ENCODE measurements around the gene SRC.

Gene SRC

GRCh38 chr20:37308086-37309050 lies 37.6 kb upstream of the SRC start:
- TF ChIP-seq POLR2AphosphoS5 (IDR thresholded peaks at IDR 0.05; ENCODE audit: low read depth, low read length) (no peak), SIN3A (IDR thresholded peaks at IDR 0.05; ENCODE audit: borderline replicate concordance, insufficient read depth, low read length) (no peak), TAF1 (IDR thresholded peaks at IDR 0.05; ENCODE audit: borderline replicate concordance, insufficient read depth, low read length) (no peak), FOXP2 (optimal IDR thresholded peaks at IDR 0.05; ENCODE audit: borderline replicate concordance, extremely low read depth, extremely low read length, insufficient read depth) (no peak)
- TF ChIP-seq, protein P1, sequence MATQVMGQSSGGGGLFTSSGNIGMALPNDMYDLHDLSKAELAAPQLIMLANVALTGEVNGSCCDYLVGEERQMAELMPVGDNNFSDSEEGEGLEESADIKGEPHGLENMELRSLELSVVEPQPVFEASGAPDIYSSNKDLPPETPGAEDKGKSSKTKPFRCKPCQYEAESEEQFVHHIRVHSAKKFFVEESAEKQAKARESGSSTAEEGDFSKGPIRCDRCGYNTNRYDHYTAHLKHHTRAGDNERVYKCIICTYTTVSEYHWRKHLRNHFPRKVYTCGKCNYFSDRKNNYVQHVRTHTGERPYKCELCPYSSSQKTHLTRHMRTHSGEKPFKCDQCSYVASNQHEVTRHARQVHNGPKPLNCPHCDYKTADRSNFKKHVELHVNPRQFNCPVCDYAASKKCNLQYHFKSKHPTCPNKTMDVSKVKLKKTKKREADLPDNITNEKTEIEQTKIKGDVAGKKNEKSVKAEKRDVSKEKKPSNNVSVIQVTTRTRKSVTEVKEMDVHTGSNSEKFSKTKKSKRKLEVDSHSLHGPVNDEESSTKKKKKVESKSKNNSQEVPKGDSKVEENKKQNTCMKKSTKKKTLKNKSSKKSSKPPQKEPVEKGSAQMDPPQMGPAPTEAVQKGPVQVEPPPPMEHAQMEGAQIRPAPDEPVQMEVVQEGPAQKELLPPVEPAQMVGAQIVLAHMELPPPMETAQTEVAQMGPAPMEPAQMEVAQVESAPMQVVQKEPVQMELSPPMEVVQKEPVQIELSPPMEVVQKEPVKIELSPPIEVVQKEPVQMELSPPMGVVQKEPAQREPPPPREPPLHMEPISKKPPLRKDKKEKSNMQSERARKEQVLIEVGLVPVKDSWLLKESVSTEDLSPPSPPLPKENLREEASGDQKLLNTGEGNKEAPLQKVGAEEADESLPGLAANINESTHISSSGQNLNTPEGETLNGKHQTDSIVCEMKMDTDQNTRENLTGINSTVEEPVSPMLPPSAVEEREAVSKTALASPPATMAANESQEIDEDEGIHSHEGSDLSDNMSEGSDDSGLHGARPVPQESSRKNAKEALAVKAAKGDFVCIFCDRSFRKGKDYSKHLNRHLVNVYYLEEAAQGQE (IDR thresholded peaks at IDR 0.05; ENCODE audit: insufficient read depth in 1 of 2, low read depth in 2 of 2, low read length in 2 of 2) = no peak

GRCh38 chr20:37309290-37309689 lies 36.6 kb upstream of the SRC start:
- TF ChIP-seq, protein P1 (IDR thresholded peaks at IDR 0.05; ENCODE audit: insufficient read depth in 1 of 2, low read depth in 2 of 2, low read length in 2 of 2) = no peak
- TF ChIP-seq SIN3A (IDR thresholded peaks at IDR 0.05; ENCODE audit: borderline replicate concordance, insufficient read depth, low read length) = no peak
- no peak for TF ChIP-seq TAF1 (IDR thresholded peaks at IDR 0.05; ENCODE audit: borderline replicate concordance, insufficient read depth, low read length)
- no peak for TF ChIP-seq POLR2AphosphoS5 (IDR thresholded peaks at IDR 0.05; ENCODE audit: low read depth, low read length)
- TF ChIP-seq FOXP2 (optimal IDR thresholded peaks at IDR 0.05; ENCODE audit: borderline replicate concordance, extremely low read depth, extremely low read length, insufficient read depth) = no peak

DNA sequence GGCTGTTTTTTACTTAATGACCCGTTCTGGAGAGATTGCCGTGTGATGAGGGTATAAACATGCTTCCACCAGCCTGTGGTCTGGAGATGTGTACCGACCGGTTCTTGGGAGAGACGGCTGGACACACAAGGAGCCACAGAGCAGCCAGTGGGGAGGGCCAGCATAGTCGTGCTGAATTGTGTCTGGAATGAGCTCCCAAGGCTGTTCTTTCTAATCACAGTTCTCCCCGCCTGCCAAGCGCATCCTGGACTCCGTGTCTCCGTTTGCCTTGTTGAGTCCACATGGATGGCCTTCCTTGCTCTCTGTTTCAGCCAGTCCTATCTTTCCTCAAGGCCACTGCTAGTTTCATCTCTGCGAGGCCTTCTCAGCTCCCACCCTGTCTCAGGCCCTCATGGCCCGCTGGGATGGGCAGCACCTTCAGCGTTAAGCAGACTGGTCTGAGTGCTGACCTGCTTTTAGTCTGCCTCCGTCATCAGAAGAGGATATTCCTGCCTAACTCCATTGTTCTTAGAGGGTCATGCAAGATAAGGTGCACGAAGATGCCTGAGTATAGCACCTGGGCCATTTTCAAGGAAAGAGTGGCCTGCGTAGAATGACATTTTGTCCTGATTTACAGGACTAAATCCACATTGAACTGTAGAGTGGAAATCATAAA lies 35.9 kb upstream of the SRC start:
- TF ChIP-seq, protein P1 (IDR thresholded peaks at IDR 0.05; ENCODE audit: insufficient read depth in 1 of 2, low read depth in 2 of 2, low read length in 2 of 2) = no peak
- TF ChIP-seq SIN3A (IDR thresholded peaks at IDR 0.05; ENCODE audit: borderline replicate concordance, insufficient read depth, low read length) = no peak
- TF ChIP-seq POLR2AphosphoS5 (IDR thresholded peaks at IDR 0.05; ENCODE audit: low read depth, low read length) = no peak
- TF ChIP-seq TAF1 (IDR thresholded peaks at IDR 0.05; ENCODE audit: borderline replicate concordance, insufficient read depth, low read length) = no peak
- no peak for TF ChIP-seq FOXP2 (optimal IDR thresholded peaks at IDR 0.05; ENCODE audit: borderline replicate concordance, extremely low read depth, extremely low read length, insufficient read depth)

GRCh38 chr20:37310951-37311350 lies 35.0 kb upstream of the SRC start:
- TF ChIP-seq FOXP2 (optimal IDR thresholded peaks at IDR 0.05; ENCODE audit: borderline replicate concordance, extremely low read depth, extremely low read length, insufficient read depth) (no peak), POLR2AphosphoS5 (IDR thresholded peaks at IDR 0.05; ENCODE audit: low read depth, low read length) (no peak), TAF1 (IDR thresholded peaks at IDR 0.05; ENCODE audit: borderline replicate concordance, insufficient read depth, low read length) (no peak), SIN3A (IDR thresholded peaks at IDR 0.05; ENCODE audit: borderline replicate concordance, insufficient read depth, low read length) (no peak)
- TF ChIP-seq, protein P1 (IDR thresholded peaks at IDR 0.05; ENCODE audit: insufficient read depth in 1 of 2, low read depth in 2 of 2, low read length in 2 of 2) = no peak
